GM19372 (cell line): ENCODE measurements around the gene ATP5IF1.

Source experiments
- ATAC-seq: cut with Tn5 transposase; IDR thresholded peaks from one replicate; pipeline ENCODE4 v1.9.1; 2021; ENCODE audit warnings: mild to moderate bottlenecking, low read depth, moderate library complexity; ENCODE audit not compliant: unreplicated experiment

Gene ATP5IF1

GRCh38 chr1:28260803-28261174 lies 24.9 kb downstream of the ATP5IF1 start:
- no peak for ATAC-seq

GRCh38 chr1:28264897-28265296 lies 29.0 kb downstream of the ATP5IF1 start:
- no peak for ATAC-seq

GRCh38 chr1:28265577-28265976 lies 29.7 kb downstream of the ATP5IF1 start:
- no peak for ATAC-seq

- ATAC-seq = no peak
These were observed 31.0 kb downstream of the ATP5IF1 start for GRCh38 chr1:28266920-28267322.

- ATAC-seq = no peak
These were observed 31.7 kb downstream of the ATP5IF1 start for GRCh38 chr1:28267633-28268032.

GRCh38 chr1:28269529-28269928 lies 33.6 kb downstream of the ATP5IF1 start:
- ATAC-seq = no peak

GRCh38 chr1:28272215-28272852 lies 36.4 kb downstream of the ATP5IF1 start:
- no peak for ATAC-seq

GRCh38 chr1:28273216-28273860 lies 37.4 kb downstream of the ATP5IF1 start:
- no peak for ATAC-seq

- no peak for ATAC-seq
These were observed 42.8 kb downstream of the ATP5IF1 start for GRCh38 chr1:28278763-28279162.

GRCh38 chr1:28279721-28280120 lies 43.8 kb downstream of the ATP5IF1 start:
- ATAC-seq = no peak

GRCh38 chr1:28280501-28280900 lies 44.6 kb downstream of the ATP5IF1 start:
- ATAC-seq = no peak

GRCh38 chr1:28280977-28281381 lies 45.1 kb downstream of the ATP5IF1 start:
- ATAC-seq = no peak

- ATAC-seq = no peak
These were observed 45.9 kb downstream of the ATP5IF1 start for GRCh38 chr1:28281608-28282425.

GRCh38 chr1:28282426-28283407 lies 46.8 kb downstream of the ATP5IF1 start:
- no peak for ATAC-seq

- no peak for ATAC-seq
These were observed 50.2 kb downstream of the ATP5IF1 start for GRCh38 chr1:28286111-28286510.
